Gastrocnemius medialis (tissue), 4 donors: ENCODE data around the gene NOS1AP. TPM values are rescaled to one million over a fixed set of nuclear protein-coding genes. Genes with fewer than 3 reads are reported as not detected.

Experiments used
- ATAC-seq, 2 donors: fragments of 150-250 bp; one replicate each; pipeline ENCODE4 v1.9.1; 2016
- DNase-seq, 2 donors: peaks; one replicate each; pipeline ENCODE4 v3.0.0-alpha.2; 2019
- H3K27ac ChIP-seq, 4 donors: fragments of 200-600 bp; sonication (generic); 1 replicate in 1 of 4; 2 replicates in 3 of 4; pipeline ENCODE4 v1.5.1; 2016 to 2018; ENCODE audit warnings: mild to moderate bottlenecking in 2 of 4, moderate library complexity in 1 of 4
- H3K27me3 ChIP-seq, 3 donors: fragments of 200-600 bp; sonication (generic) in 2 of 3; 1 replicate in 1 of 3; 2 replicates in 2 of 3; pipeline versions ENCODE4 v1.5.1 to v1.6.0; 2016 to 2019; ENCODE audit warnings: mild to moderate bottlenecking in 1 of 3, moderate library complexity in 1 of 3
- H3K36me3 ChIP-seq, 2 donors: fragments of 200-600 bp; sonication (generic) in 1 of 2; one replicate each; pipeline ENCODE4 v1.5.1; 2017 to 2018
- H3K4me1 ChIP-seq, 2 donors: fragments of 200-600 bp; sonication (generic) in 1 of 2; one replicate each; pipeline ENCODE4 v1.5.1; 2016 to 2017; ENCODE audit warnings: mild to moderate bottlenecking in 2 of 2
- H3K4me3 ChIP-seq, 4 donors: fragments of 200-600 bp; sonication (generic) in 3 of 4; 1 replicate in 1 of 4; 2 replicates in 3 of 4; pipeline ENCODE4 v1.5.1; 2016 to 2019; ENCODE audit warnings: mild to moderate bottlenecking in 2 of 4
- H3K9me3 ChIP-seq, 3 donors: fragments of 200-600 bp; sonication (generic) in 2 of 3; 1 replicate in 1 of 3; 2 replicates in 2 of 3; pipeline ENCODE4 v1.5.1; 2016 to 2019
- POLR2A ChIP-seq, 2 donors: fragments of 450-650 bp; IDR thresholded peaks; one replicate each; pipeline ENCODE4 v1.6.1; 2017; ENCODE audit warnings: antibody characterized with exemption in 2 of 2, mild to moderate bottlenecking in 2 of 2, moderate library complexity in 2 of 2
- in situ Hi-C, 4 donors: fragments of 200-750 bp; cut with MboI; loops; one replicate each; pipeline versions ENCODE4 v1.15.0 to v1.8.0; 2017; ENCODE audit warnings: low sequenced_read_pairs in 4 of 4
- intact Hi-C: fragments of 100-400 bp; cut with DNase I; formaldehyde crosslinking; loops from one replicate; pipeline ENCODE4 v1.15.1; 2023; ENCODE audit warnings: low total_unique reads
- total RNA-seq, 4 donors: library from RNA; depleted of rRNA; stranded (reverse); fragments of >200 nt; gene quantifications; one replicate each; pipeline versions ENCODE4 v1.1.0 to v1.2.3, GENCODE V29; 2016
- TF ChIP-seq, protein P1 (sequence below), 5 experiments: fragments of 450-650 bp in 3 of 5; fragments of 200-600 bp in 2 of 5; sonication (generic) in 2 of 5; IDR thresholded peaks in 4 of 5; conservative IDR thresholded peaks in 1 of 5; 1 replicate in 4 of 5; 2 replicates in 1 of 5; pipeline ENCODE4 v1.5.1; 2016 to 2019; ENCODE audit warnings: antibody characterized with exemption in 5 of 5, mild to moderate bottlenecking in 3 of 5, moderate library complexity in 3 of 5

NOS1AP gene
- total RNA-seq, 4 donors from 2014 or later = 0.20 to 0.40 (median 0.25) TPM

DNA sequence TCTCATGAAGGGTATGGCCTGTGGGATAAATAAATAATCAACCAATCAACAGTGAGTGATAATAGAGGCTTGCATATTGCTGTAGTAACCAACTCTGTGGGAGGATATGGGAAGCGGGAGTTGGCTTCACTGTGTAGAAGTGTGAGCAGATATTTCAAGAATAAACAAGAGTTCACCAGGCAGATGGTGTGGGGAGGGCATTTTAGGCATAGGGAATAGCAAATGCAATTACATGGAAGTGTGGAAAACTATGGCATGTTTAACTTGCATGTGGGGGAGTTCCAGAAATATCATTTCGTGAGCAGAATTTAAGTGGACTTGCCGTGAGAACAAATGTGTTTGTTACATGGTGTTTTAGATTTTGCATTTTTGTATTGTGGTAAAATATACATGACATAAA is 211.9 kb downstream of the NOS1AP start:
- H3K36me3 ChIP-seq = no peaks in the 10 kb centered on the region

DNA sequence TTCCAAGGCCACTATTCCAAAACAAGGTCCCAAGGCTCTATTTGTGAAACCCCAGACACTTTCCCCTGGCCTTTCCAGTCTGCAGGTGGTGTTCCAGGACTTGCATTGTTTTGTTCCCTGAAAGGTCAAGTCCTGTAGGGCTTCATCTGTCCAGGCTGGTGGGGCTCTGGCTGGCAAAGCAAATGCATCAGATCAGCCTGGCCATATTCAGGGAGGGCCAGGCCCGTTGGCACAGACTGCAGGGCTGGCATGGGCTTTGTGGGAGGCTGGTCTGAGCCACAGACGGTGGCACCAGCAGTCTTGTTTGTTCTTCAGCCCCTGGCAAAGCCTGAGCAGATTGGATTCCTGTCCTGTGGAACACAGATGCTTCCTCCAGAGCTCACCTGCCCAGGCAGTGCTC is 214.2 kb downstream of the NOS1AP start:
- intact Hi-C loops = no loop called here
- H3K9me3 ChIP-seq = no peaks in the 10 kb centered on the region
- ATAC-seq (no peak), DNase-seq (no peak)
- H3K27me3 ChIP-seq = no peaks in the 10 kb centered on the region
- H3K4me3 ChIP-seq = no peak overlapping the region
- H3K4me1 ChIP-seq = peaks cover 15 to 16% of the 10 kb centered on the region in 2 donors
- in situ Hi-C loops = no loop called here
- no peak overlapping the region for H3K27ac ChIP-seq
- TF ChIP-seq, protein P1, sequence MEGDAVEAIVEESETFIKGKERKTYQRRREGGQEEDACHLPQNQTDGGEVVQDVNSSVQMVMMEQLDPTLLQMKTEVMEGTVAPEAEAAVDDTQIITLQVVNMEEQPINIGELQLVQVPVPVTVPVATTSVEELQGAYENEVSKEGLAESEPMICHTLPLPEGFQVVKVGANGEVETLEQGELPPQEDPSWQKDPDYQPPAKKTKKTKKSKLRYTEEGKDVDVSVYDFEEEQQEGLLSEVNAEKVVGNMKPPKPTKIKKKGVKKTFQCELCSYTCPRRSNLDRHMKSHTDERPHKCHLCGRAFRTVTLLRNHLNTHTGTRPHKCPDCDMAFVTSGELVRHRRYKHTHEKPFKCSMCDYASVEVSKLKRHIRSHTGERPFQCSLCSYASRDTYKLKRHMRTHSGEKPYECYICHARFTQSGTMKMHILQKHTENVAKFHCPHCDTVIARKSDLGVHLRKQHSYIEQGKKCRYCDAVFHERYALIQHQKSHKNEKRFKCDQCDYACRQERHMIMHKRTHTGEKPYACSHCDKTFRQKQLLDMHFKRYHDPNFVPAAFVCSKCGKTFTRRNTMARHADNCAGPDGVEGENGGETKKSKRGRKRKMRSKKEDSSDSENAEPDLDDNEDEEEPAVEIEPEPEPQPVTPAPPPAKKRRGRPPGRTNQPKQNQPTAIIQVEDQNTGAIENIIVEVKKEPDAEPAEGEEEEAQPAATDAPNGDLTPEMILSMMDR (IDR thresholded peaks at IDR 0.05 in 4 of 5, conservative IDR thresholded peaks at IDR 0.05 in 1 of 5) = no peak
- no peak for TF ChIP-seq POLR2A (IDR thresholded peaks at IDR 0.05)
- no peaks in the 10 kb centered on the region for H3K36me3 ChIP-seq

More for the DNA sequence above, 211.9 kb downstream of the NOS1AP start:
- Histone ChIP-seq H3K27me3 (no peaks in the 10 kb centered on the region), H3K4me3 (no peak overlapping the region), H3K4me1 (peaks cover 15 to 16% of the 10 kb centered on the region in 2 donors), H3K27ac (no peak overlapping the region), H3K9me3 (no peaks in the 10 kb centered on the region)
- in situ Hi-C loops (no loop called here), intact Hi-C loops (no loop called here)
- ATAC-seq (no peak), DNase-seq (no peak)
- TF ChIP-seq POLR2A (IDR thresholded peaks at IDR 0.05) = no peak
- TF ChIP-seq, protein P1 (IDR thresholded peaks at IDR 0.05 in 4 of 5, conservative IDR thresholded peaks at IDR 0.05 in 1 of 5) = no peak

- H3K27ac ChIP-seq = no peak overlapping the region
- no peak overlapping the region for H3K4me3 ChIP-seq
- no peak for TF ChIP-seq POLR2A (IDR thresholded peaks at IDR 0.05)
- TF ChIP-seq, protein P1 (IDR thresholded peaks at IDR 0.05 in 4 of 5, conservative IDR thresholded peaks at IDR 0.05 in 1 of 5) = no peak
- intact Hi-C loops = no loop called here
- H3K9me3 ChIP-seq = no peaks in the 10 kb centered on the region
- DNase-seq (no peak), ATAC-seq (no peak)
- H3K4me1 ChIP-seq = peaks cover 15 to 16% of the 10 kb centered on the region in 2 donors
- H3K36me3 ChIP-seq = no peaks in the 10 kb centered on the region
- no peaks in the 10 kb centered on the region for H3K27me3 ChIP-seq
- in situ Hi-C loops = no loop called here
Measured at GRCh38 chr1:162284206-162284955, 214.9 kb downstream of the NOS1AP start.

DNA sequence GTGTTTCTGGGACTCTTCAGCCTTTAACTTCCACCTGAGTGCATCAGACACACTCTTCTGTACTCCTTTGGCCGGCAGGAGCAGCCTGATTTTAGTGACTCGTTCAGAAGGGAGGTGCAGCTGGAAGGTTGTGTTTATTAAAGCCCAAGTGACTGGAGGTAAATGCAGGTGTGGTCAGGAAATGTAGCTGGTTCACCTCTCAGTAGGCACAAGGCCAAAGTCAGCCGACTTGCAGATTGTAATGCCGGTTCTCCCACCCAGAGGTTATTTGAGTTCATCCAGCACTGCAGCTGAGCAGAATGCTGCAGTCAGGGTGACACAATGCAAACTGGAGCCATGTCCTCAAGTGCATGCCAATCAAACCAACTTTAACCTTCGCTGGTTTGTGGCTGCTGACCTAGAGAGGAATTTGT is 215.7 kb downstream of the NOS1AP start:
- TF ChIP-seq, protein P1 (IDR thresholded peaks at IDR 0.05 in 4 of 5, conservative IDR thresholded peaks at IDR 0.05 in 1 of 5) = no peak
- no peak for TF ChIP-seq POLR2A (IDR thresholded peaks at IDR 0.05)
- Histone ChIP-seq H3K27ac (no peak overlapping the region), H3K36me3 (no peaks in the 10 kb centered on the region), H3K27me3 (no peaks in the 10 kb centered on the region), H3K9me3 (no peaks in the 10 kb centered on the region), H3K4me1 (peaks cover 15 to 16% of the 10 kb centered on the region in 2 donors), H3K4me3 (no peak overlapping the region)
- ATAC-seq (no peak), DNase-seq (no peak)
- intact Hi-C loops = no loop called here
- in situ Hi-C loops = no loop called here
